Medulla oblongata (tissue), 1 donor: ENCODE data around the gene KRT14.
"Not testable (repeated sequence)": the region's sequence is repeated elsewhere in the genome, so short reads cannot be mapped to it uniquely, and the experiment has no call there.

Experiments
- DNase-seq: peaks from one replicate; pipeline ENCODE4 v3.0.0-alpha.2; 2015; ENCODE audit errors: extremely low spot score

Gene KRT14

DNA sequence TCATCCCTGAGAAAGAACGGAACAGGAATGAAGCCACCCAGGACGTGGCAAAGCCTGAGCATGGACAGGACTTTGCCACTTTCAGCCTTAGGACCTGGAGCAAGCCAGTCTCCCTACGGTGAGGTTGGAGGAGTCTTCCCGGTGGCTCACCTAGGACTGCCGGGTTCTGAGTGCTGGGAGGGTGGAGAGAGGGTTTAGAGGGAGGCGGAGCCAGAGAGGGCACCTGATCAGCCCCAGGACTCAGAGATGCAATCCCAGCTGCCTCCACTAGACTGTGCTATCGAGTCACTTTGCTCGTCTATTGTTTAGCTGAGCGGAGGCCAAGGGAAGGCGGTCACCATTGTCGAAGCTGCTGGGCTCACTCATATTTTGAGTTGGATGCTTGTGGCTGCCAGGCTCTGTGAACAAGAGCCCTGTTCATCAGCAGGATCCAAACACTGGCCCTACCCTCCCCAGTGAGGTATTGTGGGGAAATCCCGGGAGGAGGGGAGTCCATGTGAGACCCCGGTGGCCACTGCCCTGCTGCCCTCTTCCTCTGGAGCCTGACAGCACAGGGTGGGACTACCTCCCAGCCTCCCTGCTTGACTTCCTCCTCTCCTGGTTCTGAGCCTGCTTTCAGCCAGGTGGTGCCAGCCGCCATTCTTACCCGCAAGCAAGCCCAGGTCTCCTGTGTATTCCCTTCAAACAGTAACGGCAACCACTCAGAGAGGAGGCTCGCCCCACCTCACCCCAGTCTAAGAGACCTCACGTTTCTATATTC lies 7.0 kb downstream of the KRT14 start:
- DNase-seq = peak; percentile 79

DNA sequence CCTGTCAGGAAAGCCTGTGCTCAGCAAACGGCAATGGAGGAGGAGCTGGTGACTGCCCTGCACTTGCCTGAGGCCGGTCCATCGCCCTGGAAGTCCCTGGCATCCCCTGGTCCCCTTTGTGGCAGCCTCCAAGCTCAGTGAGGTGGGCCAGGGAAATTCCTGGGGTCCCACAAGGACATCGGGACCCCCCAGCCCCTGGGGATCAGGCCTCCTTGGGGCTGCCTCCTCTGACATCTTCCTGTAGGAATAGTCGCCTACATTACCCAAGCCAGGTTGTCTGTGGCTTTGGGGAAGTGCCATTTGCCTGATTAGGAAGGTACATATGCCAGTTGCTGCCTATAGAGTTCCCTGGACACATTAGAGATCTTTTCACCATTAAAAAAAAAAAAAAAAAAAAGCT lies 7.7 kb downstream of the KRT14 start:
- DNase-seq = no peak

DNA sequence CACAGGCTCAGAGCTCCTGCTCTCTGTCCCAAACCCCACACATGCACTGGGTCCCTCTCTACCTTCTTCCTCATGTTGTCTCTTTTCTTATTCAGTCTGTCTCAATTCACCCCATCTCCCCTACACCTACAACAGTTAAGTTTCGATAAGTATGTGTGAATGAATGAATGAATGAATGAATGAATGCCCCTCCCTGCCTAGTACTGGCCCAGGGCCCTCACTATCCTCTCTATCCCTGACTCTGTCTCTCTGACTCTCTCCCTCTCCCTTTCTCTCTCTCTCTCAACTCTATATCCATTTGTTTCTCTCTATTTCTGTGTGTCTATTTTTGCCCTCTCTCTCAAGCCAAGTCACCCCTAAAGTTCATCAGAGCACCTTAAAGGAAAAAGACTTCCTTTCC lies 8.2 kb downstream of the KRT14 start:
- no peak for DNase-seq

DNA sequence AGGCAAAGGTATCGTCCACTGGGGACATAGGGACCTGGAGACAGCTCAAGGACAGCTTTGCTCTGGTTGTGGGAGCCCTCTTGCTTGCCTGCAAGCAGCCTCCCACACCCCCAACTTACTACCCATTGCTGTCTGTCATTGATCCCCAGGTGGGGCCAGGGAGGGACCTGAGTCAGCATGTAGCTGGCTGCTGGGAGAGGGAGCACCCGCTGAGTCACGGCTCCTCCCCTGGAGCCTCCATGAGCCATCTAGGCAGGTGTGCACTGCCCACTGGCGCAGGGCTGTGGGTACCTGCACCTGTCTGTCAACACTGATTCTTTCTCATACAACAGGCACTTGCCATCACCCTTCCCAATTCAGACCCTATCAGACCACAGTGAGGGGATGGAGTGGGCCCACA lies 10.0 kb downstream of the KRT14 start:
- not testable (repeated sequence) for DNase-seq

DNA sequence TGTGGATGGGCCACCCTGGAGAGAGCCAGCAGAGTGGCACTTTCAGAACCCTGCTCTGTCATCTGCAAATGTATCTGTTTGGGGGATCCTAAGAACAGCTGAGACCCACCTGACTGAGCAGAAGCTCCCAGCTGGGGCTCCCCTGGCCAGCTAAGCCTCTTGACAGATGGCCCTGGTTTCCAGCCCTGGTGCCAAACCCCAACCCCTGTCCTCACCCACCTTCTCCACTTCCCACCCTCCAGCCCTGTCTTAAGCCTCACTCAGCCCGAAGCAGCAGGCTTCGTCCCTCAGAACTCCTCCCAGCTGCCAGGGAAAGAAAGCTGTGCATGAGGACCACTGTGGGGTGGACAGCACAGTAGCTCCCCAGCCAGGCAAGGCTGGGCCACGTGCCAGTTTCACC lies 11.4 kb downstream of the KRT14 start:
- DNase-seq = no peak

DNA sequence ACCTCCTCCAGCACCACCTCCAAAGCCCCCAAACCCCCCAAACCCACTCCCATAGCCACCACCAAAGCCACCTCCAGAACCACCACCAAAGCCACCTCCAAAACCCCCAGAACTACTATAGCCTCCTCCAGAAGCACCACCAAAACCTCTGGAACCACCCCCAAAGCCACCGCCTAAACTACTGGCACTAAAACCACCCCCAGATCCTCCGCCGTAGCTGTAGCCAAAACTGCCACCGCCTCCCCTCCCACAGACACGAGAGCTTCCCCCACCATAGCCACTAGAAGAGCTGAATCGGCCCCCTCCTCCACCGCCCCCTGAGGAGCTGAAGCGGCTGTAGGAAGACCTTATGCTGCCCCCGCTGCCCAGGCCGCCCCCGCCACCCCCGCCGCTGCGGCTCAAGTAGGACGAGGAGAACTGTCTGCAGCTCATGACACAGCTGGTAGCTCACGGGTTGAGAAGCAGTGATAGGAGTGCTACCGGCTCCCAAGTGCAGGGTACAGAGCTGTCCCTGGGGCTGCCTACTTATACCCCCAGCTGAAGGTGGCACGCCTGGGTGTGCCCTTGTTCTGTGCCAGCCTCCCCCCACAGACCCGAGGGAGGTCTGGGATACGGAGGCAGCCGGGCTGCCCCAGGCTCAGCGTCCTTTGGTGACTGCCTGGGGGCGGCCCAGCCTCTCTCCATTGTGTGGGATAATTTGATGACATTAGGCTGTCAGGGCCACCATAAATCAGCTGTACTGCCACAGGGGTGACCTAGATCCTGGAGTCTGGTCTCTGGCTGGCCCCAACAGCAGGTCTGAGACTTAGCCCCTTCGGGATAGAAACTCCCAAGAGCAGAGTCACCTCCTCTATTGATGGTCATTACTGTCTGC lies 14.9 kb downstream of the KRT14 start, which contains the start of gene KRT9:
KRT9 (minus strand) TSS at position 499 of the 874 bp plus-strand sequence; CDS start at position 432, 67 bp downstream.
- no peak for DNase-seq

DNA sequence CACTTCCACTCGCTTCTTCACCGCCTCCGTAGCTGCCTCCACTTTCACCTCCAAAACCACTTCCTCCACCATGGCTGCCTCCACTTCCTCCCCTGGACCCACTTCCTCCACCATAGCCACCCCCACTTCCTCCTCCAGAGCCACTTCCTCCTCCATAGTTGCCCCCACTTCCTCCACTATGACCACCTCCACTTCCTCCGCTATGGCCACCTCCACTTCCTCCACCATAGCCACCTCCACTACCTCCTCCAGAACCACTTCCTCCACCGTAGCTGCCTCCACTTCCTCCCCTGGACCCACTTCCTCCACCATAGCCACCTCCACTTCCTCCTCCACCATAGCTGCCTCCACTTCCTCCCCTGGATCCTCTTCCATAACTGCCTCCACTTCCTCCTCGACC lies 19.4 kb downstream of the KRT14 start:
- no peak for DNase-seq

DNA sequence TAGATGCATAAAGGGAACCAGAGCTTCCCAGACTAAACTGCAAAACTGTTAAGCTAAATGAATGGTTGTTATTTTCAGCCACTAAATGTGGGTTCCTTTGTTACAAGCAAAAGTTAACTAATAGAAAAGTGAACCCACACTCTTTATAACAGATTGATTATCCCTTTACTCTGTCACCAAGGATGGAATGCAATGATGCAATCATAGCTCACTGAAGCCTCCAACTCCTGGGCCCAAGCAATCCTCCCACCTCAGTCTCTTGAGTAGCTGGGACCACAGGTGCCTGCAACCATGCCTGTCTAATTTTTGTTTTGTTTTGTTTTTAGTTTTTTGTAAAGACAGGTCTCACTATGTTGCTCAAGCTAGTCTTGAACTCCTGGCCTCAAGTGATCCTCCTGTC lies 21.4 kb downstream of the KRT14 start:
- DNase-seq = no peak

DNA sequence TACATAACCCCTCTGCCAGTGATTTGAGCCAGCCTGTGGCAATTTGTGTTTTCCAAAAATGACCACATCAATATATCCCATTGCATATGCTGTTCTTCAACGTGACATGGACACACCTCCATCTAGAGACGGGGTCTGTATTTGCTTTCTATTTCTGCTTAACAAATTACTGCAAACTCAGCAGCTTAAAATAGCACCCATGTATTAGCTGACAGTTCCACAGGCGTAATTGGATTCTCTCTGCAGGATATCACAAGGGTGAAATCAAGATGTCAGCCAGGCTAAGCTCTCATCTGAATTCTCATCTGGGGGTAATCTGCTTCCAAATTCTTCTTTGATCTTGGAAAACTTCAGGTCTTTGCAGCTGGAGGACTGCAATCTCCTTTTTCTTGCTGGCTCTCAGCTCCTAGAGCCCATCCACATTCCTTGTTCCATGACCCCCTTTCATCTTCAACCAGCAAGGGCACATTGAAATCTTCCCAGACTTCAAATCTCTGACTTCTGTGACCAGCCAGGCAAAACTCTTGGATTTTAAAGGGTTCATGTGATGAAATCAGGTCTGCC lies 23.0 kb downstream of the KRT14 start:
- no peak for DNase-seq

DNA sequence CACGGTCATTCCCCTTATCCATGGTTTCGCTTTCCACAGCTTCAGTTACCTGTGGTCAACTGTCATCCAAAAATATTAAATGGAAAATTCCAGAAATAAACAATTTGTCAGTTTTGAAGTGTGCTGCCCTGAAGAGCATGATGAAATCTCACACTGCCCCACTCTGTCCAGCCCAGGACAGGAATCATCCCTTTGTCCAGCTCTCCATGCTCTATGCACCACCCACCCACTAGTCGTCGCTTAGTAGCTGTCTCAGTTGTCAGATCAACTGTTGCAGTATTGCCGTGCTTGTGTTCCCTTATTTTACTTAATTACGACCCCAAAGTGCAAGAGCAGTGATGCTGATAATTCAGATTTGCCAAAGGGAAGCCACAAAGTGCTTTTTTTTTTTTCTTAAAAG lies 25.1 kb downstream of the KRT14 start:
- no peak for DNase-seq

DNA sequence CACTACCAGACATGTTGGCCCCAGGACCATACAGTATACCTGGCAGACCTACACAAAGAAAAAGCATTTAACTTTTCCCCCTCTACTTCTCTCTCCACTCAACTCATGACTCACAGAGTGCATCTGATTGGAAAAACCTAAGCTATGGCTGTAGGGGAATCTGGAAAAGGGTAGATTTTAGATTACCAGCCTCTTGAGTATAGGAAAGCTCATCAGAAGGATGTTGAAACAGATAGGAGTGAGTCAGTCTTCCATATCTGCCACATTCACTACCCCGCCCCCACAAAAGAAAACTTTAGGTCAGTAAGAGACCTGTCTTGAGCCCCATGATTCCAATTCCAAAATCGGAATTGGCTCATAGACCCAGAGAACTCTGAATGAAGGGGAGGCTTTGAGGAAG lies 27.1 kb downstream of the KRT14 start:
- no peak for DNase-seq

DNA sequence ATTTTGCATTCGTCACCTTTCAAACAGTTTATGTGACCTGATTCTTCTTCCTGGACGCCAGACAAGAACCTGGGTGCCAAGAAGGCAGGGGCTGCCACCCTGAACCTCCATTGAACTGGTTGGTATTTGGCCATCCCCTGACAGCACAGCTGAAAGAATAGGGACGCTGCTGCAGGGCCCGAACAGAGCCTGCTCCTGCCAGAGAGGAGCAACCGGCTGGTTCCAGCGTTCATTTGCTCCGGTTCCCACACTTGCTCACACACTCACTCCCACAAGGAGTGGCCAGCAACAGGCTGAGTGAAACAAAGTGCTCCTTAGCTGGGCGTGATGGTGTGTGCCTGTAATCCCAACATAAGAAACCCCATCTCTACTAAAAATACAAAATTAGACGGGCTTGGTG lies 29.8 kb downstream of the KRT14 start:
- no peak for DNase-seq

DNA sequence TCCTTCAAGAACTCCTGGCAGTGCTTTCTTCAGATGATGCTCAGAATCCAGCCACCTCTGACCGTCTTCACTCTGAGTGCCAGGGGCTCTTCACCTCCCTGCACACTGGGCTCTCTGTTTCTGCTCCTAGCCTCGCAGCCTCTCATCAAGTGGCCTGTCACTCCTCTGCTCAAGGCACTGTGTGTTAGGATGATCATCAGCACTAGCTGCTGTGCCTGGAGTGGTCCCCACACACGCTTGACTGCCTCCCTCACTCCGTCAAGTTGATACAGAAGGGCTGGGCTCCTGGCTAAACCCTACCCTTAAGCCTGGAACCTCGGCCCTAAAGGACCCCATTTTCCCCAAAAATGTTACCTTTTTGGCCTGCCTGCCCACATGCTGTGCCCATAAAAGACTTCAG lies 30.4 kb downstream of the KRT14 start:
- DNase-seq = no peak

DNA sequence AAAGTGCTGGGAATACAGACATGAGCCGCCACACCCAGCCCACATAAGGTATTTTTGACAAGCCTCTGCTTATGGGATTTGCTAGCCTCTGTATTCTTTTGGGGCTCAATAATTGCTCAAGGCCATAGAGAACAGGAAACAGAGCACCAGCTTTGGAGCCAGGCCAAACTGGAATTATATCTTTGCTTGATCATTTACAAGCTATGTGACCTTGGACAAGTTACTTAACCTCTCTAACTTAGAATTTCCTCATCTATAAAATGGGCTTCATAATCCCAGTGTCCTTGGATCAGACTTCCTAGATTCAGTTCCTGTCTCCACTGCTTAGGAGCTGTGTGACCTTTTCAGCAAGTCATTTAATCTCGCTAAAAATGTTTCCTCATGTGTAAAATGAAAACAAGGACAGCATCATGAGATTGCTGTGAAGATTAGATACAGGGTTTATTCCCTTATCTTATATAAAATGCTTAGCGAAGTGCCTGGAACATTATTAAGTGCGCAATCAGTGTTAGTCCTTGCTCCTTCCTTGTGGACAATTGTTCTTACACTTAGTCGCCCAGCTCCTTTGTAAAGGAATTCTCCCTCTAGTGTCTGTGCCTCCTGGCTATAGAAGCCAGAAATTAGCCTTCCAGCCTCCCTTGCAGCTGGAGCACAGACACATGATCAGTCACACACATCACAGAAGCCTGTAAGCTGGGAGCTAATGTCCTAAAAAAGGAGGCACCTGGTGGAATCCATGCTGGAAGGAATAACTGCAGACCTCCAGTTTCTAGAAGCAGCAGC lies 31.4 kb downstream of the KRT14 start:
- no peak for DNase-seq

DNA sequence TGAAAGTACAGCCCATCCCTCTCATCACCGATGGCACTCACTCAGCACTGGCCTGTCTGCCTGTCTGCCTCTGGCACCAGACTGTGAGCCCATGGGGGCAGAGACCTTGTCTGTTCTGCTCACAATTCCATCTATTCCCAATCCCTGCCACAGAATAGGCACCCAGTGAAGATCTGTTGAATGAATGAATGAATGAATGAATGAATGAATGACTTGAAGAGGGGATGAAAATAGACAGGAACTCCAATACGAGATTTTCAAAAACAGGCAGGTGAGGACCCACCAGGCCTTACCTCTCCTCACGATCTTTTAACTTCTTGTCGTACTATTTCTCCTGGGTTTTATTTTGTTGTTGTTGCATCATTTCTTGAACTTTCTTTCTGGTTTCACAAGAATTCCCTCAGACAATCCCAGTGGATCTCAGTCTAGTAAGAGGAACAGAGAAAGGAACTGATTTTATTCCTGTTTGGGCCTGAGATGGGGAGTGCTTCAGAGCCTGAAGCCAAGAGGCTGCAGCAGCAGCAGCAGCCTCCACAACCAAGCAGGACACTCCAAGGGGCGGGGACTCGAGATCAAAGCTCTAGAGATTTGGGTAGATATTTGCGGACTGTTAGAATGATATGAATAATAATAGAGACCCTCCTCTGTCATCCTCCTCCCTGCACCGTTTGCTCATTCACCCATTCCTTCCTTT lies 32.6 kb downstream of the KRT14 start:
- DNase-seq = no peak

DNA sequence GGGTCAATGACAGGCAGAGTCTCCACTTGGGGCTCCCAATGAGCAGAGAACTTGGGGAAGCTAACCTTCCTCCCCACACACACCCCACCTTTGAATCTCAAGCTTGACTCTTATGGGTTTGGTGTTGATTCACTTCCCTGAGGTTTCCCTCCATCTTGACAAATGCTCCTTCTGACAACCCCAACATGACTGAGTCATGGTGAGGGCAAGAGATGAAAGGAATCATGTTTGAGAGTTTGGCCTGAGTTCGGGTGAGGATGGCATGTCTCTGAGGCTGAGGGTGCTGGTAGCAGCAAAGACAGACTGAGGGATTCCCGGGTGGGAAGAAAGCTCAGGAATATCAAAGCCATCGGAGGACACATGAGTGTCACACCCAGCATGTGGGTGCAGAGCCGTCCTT lies 33.5 kb downstream of the KRT14 start:
- no peak for DNase-seq

DNA sequence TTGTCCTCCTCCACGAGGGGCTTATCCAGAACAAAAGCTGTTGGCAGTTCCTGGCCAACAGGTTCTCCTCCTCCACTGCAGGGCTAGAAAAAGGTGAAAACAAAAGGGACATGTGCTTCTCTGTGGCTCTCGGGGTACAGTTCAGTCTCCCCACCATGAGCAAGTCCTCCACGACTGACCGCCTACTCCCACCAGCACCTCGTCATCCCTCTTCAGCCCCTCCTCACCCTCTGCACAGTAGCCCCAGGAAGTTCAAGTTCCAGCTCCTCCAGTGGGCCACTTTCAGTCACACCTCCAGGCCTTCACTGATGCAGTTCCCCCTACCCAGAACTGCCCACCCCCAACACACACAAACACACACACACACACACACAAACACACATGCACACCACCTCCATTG lies 34.2 kb downstream of the KRT14 start:
- no peak for DNase-seq

DNA sequence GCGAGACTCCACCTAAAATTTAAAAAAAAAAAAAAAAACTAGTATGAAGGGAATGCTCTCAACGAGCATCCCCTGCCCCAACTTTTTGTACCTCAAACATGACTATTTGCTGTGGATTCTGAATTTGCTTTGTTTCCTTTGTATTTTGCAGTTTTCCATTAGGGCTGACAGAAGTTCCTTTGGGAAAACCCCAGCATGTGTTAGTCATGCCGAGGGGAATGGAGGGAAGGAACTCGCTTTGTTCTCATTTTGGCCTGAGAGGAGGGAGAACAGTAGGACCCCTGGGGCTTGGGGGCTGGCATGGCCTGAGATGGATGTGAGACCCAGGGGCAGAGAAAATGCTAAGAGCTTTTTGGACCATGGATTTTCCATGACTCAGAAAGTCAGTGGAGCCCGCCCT lies 35.3 kb downstream of the KRT14 start:
- DNase-seq = no peak

DNA sequence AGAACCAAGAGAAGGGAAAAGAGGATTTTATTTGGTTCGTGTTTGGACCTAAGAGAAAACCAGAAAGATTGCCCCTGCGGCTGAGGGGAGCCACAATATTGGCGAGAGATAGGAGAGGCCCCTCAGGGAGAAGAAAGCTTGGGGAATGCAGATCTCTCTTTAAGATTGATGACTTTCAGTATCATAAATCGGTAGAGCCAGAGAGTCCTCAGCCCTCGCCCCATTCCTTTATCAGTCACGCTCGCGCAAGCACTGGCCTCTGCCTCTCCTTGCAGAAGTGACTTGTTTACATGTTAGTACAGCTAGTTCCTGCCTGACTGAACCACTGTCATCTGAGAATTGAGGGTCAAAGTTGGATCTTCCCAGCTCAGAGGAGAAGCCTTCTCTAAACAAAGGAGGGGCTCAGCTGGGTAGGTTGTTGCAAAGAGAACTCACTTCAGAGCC lies 37.1 kb downstream of the KRT14 start:
- no peak for DNase-seq

DNA sequence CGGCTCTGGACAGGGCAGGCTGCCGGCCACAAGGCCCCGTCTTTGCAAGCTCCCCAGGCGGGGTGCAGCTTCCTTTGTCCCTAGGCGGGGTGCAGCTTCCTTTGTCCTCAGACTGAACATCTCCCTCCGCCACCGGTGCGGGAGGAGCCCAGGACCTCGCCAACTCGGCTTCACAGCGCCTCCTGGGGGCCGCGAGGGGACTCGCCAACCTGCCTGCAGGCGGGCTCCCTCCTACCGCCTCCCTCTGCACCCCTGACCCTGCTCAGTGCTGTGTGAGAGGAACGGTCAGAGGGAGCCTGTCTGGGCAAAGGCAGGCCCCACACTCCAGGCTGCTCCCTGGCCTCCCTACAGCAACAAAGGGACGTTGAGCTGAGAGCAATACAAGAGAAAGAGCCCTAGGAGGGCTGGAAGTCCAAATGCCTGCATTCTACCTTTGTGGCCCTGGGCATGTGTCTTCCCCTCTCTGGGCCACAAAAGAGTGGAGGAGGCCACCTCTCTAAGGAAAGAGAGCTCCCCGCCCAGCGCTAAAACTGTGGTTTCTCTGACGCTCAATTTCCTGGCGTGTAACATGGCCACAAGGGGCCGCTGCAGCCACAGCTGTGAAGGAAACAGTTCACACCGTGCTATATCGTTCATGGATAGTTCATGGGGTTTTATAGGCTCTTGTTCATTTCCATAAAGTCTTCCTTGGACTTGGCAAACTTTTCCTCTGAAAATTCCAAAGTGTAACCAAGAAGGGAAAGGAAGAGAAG lies 37.7 kb downstream of the KRT14 start:
- DNase-seq = peak; percentile 86
